ENCODE measurements around the gene SMARCC1.
"Not testable (repeated sequence)": the region's sequence is repeated elsewhere in the genome, so short reads cannot be mapped to it uniquely, and the experiment has no call there.

SMARCC1 gene

DNA sequence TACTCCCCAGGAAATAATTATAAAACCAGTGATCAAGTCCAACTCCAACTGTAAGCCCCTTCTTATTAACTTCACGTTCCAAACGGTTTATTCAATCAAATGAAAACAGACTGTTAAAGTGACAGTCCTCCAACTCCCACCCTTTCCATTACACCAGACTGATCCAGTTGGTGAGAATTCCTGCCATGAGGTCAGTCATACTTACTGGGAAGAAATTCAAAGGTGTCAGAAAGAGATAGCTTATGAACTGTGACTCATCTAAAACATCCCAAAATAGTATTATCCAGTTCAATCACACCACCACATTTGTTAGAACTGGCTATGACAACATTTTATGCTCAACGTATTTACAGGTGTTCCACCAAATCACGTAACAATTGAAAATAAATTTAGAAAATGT lies 19.5 kb downstream of the SMARCC1 start:
- no peak for DNase-seq

DNA sequence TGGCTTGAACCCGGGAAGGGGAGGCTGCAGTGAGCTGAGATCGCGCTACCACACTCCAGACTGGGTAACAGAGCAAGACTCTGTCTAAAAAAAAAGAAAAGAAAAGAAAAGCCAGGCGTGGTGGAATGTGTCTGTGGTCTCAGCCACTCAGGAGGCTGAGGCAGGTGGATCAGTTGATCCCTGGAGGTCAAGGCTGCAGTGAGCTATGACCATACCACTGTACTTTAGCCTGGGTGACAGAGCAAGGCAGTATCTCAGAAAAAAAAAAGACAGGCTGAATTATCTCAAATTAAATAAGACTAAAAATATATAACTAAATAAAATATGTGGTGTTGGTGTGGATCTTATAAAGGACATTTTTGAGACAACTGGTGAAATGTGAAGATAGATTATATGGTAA lies 20.6 kb downstream of the SMARCC1 start:
- DNase-seq: no peak

DNA sequence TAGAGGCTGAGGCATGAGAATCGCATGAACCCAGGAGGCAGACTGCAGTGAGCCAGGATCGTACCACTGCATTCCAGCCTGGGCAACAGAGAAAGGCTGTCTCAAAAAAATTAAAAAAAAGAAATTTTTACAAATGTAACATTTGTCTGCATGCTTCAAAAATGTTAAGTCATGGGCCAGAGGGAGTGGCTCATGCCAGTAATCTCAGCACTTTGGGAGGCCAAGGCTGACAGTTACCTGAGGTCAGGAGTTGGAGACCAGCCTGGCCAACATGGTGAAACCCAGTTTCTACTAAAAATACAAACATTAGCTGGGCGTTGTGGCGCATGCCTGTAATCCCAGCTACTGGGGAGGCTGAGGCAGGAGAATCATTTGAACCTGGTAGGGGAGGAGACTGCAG lies 21.5 kb downstream of the SMARCC1 start:
- DNase-seq: not testable (repeated sequence)

DNA sequence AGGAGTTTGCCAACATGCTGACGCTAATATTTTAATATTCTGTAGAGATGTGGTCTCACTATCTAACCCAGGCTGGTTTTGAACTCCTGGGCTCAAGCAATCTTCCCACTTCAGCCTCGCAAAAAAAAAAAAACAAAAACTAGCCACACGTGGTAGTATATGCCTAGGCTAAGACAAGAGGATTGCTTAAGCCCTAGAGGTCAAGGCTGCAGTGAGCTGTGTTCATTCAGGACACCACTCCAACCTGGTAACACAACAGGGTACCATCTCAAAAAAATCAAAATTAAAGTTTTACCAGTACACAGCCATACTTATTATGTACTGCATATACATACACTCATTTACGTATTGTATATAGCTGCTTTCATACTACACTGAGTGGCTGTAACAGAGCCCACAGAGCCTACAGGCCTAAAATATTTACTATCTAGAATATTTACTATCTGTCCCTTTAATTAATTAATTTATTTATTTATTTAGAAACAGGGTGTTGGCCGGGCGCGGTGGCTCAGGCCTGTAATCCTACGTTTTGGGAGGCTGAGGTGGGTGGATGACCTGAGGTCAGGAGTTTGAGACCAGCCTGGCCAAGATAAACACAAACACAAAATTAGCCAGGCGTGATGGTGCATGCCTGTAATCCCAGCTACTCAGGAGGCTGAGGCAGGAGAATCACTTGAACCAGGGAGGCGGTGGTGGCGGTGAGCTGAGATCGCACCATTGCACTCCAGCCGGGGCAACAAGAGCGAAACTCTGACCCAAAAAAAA lies 23.2 kb downstream of the SMARCC1 start:
- DNase-seq: no peak

DNA sequence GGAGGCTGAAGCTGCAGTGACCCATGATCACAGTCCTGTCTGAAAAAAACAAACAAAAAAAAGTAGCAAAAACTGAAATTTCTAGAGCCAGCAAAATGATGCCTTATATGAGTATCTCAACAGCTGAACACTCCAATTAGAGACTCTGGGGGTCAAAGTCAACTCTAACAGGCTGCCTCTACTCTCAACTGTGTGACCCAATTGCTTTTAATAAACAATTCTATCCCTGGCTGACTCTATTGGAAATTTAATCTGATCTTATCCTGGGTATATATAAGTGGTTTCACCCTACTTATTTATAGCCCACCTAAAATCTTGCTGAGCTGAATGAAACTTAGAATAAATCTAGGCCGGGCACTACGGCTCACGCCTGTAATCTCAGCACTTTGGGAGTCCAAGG lies 29.0 kb downstream of the SMARCC1 start:
- no peak for DNase-seq

DNA sequence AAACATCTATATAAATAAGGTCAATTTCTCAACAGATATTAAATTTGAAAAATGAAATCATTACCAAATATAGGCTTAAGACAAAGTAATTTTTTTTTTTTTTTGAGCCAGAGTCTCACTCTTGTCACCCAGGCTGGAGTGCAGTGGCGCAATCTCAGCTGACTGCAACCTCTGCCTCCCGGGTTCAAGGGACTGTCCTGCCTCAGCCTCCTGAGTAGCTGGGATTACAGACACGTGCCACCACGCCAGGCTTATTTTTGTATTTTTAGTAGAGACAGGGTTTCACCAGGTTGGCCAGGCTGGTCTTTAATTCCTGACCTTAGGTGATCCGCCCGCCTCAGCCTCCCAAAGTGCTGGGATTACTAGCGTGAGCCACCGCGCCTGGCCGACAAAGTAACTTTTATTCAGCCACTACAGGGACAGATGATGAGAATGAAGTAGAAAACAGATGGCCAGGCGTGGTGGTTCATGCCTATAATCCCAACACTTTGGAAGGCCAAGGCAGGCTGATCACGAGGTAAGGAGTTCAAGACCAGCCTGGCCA lies 30.8 kb downstream of the SMARCC1 start:
- DNase-seq: not testable (repeated sequence)

DNA sequence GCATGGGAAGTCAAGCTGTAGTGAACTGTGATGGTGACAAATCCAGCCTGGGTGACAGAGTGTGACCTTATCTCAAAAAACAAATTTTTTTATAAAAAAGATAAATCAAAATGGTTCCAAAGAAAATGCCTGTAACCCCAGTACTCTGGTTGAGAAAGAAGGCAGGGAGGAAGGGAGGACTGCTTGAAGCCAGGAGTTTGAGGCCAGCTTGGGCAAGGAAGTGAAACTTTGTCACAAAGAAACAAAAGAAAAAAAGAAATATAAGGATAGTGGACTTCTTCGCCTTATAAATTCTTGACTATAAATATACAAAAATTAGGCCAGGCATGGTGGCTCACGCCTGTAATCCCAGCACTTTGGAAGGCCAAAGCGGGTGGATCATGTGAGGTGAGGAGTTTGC lies 34.1 kb downstream of the SMARCC1 start:
- DNase-seq: no peak

DNA sequence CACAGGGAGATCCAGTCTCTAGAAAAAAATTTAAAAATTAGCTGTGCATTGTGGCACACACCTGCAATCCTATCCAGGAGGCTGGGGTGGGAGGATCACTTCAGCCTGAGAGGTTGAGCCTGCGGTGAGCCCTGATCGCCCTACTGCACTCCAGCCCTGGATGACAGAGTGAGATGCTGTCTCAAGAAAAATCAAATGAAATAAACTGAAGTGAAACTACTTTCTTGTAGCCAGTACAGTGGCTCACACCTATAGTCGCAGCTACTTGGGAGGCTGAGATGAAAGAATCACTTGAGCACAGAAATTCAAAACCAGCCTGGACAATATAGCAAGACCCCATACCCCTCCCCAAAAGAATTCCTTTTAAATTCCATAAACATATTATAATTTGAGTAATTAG lies 35.4 kb downstream of the SMARCC1 start:
- DNase-seq: no peak

DNA sequence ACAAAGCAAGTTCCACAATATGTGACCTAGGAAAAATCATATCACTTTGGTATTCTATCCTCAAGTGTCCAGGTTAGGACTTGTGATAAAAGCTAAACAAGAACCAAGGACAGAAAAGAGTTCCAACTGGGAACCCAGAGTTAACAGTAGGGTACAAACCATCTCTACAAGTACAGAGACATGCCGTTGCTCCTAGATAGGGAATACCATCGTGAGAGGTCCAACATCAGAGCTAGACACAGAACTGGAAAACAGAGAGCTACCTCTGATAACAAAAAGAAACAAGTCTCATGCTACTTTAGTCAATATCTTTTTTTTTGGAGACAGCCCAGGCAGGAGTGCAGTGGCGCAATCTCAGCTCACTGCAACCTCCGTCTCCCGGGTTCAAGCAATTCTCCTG lies 37.8 kb downstream of the SMARCC1 start:
- DNase-seq: no peak

DNA sequence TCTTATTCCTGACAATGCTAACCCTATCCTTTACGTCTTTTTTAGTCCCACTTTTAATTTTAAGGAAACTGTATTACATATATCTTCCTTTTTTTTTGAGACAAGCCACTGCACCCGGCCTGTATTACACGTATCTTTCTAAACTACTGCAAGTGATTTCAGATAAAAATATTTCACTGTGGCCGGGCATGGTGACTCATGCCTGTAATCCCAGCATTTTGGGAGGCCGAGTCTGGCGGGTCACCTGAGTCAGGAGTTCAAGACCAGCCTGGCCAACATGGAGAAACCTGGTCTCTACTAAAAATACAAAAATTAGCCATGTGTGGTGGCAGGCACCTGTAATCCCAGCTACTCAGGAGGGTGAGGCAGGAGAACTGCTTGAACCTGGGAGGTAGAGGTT lies 38.3 kb downstream of the SMARCC1 start:
- DNase-seq: not testable (repeated sequence)

DNA sequence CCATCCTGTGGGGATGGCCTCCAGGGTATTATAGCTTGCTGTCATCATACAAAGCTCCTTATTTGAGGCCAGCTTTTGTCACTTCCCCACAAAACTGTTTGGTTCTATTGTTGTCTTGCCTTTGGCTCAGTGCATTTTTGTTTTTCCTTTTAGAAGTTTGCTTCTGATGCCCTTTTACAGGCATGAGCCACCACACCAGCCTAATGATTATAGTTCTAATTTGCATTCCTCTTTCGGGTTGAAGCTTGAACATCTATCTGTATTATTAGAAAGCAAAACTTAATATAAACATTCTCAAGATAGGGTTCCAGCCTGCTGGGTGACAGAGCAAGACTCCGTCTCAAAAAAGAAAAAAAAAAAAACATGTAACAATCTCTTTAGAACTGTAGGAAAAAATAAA lies 39.8 kb downstream of the SMARCC1 start:
- no peak for DNase-seq

DNA sequence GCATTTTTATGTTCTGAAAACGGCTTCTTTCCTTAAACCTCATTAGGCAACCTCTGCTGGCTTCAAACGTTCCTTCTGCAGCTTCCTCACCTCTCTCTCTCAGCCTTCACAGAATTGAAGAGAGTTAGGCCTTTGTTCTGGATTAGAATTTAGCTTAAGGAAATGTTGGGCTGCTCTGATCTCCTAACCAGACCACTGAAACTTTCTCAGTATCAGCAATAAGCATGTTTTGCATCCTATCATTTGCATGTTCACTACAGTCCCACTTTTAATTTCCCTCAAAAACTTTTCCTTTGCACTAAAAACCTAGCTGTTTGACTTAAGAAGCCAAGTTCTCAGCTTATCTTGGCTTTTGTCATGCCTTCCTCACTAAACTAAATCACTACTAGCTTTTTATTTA lies 49.5 kb downstream of the SMARCC1 start:
- no peak for DNase-seq

DNA sequence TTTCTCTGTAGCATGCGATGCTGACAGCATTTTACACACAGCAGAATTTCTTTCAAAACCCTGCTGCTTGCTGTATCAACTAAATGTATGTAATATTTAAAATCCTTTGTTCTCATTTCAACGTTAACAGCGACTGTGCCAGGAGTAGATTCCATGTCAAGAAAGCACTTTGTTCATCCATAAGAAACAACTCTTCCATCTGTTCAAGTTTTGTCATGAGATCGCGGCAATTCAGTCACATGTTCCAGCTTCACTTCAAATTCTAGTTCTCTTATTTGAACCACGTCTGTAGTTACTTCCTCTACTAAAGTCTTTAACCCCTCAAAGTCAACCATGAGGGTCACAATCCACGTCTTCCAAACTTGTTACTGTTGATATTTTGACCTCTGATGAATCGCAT lies 50.6 kb downstream of the SMARCC1 start:
- no peak for DNase-seq

DNA sequence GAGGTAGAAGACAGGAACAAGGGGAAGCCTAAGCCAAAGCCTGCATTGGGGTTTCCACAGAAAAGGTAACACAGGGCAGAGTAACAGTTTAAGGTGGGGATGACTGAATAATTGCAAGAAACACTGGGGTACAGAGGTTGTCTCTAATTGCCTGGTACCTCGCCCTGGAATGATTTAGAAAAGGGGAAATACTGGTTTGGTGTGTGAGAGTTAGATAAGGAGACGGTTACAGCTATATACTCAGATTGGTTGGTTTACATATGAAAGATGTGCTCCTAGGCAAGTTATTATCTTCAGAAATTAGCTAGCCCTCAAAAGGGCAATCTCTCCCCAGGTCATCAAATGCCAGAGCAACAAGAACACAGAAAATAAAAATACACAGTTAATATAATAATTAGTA lies 58.8 kb downstream of the SMARCC1 start:
- DNase-seq: no peak

DNA sequence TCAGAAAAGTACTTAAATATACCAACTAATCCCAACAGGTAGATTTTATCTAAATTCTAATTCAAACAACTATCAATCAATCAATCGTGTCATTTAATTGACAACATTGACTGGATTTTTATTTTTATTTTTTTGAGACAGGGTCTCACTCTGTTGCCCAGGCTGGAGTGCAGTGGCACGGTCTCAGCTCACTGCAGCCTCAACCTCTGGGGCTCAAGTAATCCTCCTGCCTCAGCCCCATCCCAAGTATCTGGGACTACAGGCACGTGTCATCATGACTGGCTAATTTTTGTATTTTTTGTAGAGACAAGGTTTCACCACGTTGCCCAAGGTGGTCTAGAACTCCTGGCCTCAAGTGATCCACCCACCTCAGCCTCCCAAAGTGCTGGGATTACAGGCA lies 64.2 kb downstream of the SMARCC1 start:
- not testable (repeated sequence) for DNase-seq

DNA sequence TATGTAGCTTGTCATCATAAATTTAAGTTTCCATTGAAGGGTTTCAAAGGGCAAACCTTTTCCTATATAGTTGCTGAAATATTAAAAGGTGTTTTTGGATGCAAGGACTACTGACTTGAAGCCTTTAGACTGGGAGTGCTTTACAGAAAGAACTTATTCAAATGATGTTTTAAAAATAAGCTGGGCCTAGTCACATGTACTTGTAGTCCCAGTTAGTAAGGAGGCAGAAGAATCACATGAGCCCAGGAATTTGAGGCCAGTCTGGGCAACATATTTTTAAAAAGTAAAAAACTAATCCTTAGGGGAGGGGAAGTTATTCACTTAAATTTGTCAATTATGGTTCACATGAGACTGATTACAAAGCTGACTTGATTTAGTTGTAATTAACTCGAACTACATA lies 65.0 kb downstream of the SMARCC1 start:
- DNase-seq: no peak

DNA sequence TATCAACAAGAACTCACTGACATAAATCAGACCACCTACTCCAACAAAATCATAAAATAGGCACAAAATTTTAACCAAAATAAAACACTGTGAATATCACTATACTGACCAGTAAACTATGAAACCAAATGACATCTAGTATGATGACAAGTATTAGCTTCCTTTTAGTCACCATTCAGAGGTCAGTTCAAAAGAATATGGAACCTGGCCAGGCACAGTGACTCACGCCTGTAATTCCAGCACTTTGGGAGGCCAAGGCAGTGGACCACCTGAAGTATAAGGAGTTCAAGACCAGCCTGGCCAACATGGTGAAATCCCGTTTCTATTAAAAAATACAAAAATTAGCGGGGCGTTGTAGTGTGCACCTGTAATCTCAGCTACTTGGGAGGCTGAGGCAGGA lies 65.8 kb downstream of the SMARCC1 start:
- no peak for DNase-seq

DNA sequence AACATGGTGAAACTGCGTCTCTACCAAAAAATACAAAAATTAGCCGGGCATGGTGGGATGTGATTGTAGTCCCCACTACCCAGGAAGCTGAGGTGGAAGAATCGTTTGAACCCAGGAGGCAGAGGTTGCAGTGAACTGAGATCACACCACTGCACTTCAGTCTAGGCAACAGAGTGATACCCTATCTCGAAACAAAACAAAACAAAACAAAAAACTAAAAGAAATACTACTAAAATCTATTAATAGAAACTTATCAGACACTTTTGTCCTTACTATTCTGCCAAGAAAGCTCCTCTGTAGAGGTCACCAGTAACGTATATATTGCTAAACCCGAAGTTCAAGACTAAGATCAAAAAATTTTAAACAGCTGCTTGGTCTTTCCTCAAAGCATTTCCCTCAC lies 67.1 kb downstream of the SMARCC1 start:
- DNase-seq: no peak

DNA sequence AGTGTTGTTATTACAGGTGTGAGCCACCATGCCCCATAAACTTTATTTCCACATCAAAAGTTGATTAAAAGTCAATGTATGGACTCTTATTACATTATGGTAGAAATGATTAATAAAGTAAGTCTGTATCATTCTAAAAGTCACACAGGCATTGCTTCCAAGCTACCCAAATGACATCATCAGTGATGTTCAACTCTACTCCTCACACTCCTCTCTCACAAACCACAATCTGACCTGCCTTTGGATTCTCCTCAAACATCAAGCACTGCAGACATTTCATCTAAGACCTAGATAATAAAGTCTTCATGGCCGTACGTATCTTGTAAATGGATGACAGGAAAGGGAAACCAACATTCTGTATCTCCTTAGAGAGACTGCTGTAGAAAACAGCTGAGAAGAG lies 68.0 kb downstream of the SMARCC1 start:
- DNase-seq: no peak

DNA sequence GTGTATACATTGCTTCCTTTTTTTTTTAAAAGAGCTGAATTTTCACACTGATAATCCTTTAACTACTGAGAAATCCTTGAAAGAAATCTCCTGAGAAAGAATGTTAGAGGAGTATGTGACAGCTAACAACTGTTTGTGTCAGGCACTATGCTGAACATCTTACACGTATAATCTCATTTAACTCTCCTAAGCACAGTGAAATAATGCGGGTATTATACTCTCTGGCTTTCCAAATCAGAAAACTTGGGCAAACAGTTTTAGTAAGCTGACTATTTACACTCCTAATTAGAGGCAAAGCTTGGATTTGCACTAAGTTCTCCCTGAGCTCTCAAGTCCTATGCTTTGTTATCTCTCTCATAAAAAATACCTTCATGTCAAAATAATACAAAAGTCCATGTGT lies 69.3 kb downstream of the SMARCC1 start:
- DNase-seq: no peak

DNA sequence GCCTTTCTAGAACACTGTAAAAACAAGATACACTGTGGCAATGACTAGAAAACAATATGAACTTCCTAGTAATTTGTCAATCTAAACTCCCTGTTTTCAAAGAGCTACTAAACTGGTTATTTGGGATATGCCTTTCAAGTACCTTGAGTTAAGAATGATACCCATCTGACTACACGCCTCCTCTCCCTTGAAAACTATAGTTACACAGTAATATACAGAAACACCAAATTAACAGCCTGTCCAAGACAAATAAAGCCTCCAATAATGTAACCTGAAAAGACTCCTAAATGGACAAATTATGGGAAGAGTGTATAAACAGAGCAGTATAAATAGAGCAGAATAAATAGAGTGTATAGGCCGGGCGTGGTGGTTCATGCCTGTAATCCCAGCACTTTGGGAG lies 70.1 kb downstream of the SMARCC1 start:
- DNase-seq: peak; percentile 39

DNA sequence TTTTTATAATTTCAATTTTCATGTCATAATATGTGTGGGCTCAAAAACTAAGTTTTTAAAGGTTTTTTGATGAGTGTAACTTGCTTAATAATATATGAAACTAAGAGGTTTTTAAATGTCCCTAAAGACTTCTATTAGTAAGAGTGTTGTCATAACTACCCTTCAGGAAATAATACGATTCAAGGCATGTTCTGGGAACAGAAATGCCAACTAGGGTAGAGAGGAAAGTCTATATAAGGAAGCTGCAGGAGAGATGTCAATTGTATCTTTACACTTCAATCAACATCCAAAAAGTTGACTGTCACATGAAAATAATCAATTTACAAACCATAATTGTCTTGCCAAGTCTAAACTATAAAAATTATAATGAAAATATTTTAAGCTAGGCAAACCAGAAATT lies 76.3 kb downstream of the SMARCC1 start:
- no peak for DNase-seq

DNA sequence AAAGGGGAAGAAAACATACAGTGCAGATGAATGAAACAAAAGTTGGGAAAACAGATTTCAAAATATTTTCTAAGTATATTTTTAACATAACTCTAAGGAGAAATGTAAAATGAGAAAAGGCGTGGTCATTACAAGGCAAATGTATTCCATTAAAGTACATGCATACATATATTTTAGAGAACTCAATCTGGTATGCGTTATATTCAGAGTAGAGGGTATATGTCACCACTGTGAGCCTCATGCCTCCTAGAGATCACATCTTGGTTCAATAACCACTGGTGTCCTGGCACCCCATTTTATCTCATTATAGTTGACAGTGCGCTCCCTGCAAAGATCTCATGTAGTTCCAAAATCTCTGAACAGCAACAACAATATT lies 77.5 kb downstream of the SMARCC1 start:
- no peak for DNase-seq

DNA sequence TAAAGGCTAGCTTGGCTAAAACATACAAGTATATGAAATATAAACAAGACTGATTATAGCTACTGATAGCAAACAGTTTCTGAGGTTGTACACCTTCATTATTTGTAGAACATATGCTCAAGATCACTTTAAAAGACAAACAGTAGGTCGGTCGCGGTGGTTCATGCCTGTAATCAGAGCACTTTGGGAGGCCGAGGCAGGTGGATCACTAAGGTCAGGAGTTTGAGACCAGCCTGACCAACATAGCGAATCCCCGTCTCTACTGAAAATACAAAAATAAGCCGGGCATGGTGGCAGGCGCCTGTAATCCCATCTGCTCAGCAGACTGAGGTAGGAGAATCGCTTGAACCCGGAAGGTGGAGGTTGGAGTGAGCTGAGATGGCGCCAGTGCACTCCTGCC lies 80.3 kb downstream of the SMARCC1 start:
- no peak for DNase-seq

DNA sequence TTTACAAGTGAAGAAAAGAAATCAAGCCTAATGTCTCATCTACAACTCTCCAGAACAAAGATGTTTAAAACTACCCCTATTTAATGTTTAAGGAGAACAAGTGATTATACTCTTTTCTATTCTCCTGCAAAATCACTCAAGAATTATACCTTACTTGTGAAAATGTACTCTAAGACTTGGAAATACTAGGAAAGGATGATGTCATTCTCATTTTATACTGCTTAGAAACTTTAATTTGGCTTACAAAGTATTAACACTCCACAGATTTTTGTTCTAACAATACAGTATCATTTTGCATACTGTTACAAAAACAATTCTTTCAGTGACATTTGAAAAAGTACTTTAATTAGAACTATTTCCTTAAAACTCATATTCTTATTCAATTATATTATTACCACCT lies 89.5 kb downstream of the SMARCC1 start:
- no peak for DNase-seq
